ENCODE measurements around the gene GFM1.
"Not testable (repeated sequence)": the region's sequence is repeated elsewhere in the genome, so short reads cannot be mapped to it uniquely, and the experiment has no call there.

Gene GFM1

GRCh38 chr3:158678687-158679086, 34.4 kb downstream of the GFM1 start:
- DNase-seq: no peak

GRCh38 chr3:158679547-158680000, 35.2 kb downstream of the GFM1 start:
- no peak for DNase-seq

GRCh38 chr3:158680861-158681260, 36.5 kb downstream of the GFM1 start:
- no peak for DNase-seq

- no peak for DNase-seq
Measured at GRCh38 chr3:158683230-158683962, 39.1 kb downstream of the GFM1 start.

GRCh38 chr3:158685159-158685558, 40.8 kb downstream of the GFM1 start:
- DNase-seq: no peak

- not testable (repeated sequence) for DNase-seq
Measured at GRCh38 chr3:158693866-158694456, 49.6 kb downstream of the GFM1 start.

- no peak for DNase-seq
Measured at GRCh38 chr3:158696618-158697017, 52.3 kb downstream of the GFM1 start.

- no peak for DNase-seq
Measured at GRCh38 chr3:158700559-158700958, 56.2 kb downstream of the GFM1 start.

- DNase-seq: no peak
Measured at GRCh38 chr3:158701420-158702065, 57.2 kb downstream of the GFM1 start.

GRCh38 chr3:158702815-158703481, 58.6 kb downstream of the GFM1 start:
- no peak for DNase-seq

- no peak for DNase-seq
Measured at GRCh38 chr3:158703566-158703965, 59.2 kb downstream of the GFM1 start.

GRCh38 chr3:158709666-158710083, 65.3 kb downstream of the GFM1 start:
- no peak for DNase-seq

- DNase-seq: no peak
Measured at GRCh38 chr3:158710601-158711000, 66.3 kb downstream of the GFM1 start.

- no peak for DNase-seq
Measured at GRCh38 chr3:158711886-158712285, 67.6 kb downstream of the GFM1 start.

- DNase-seq: no peak
Measured at GRCh38 chr3:158712443-158712842, 68.1 kb downstream of the GFM1 start.

GRCh38 chr3:158713094-158713499, 68.8 kb downstream of the GFM1 start:
- DNase-seq: peak in 7 of 14 donors; percentile 17 to 56 (median 25)

- peak in 2 of 14 donors; percentile 33 to 85 for DNase-seq
Measured at GRCh38 chr3:158717576-158717975, 73.2 kb downstream of the GFM1 start.

- DNase-seq: peak in 1 of 14 donors; percentile 36
Measured at GRCh38 chr3:158718490-158719170, 74.3 kb downstream of the GFM1 start.

GRCh38 chr3:158722108-158722507, 77.8 kb downstream of the GFM1 start:
- no peak for DNase-seq

- DNase-seq: no peak
Measured at GRCh38 chr3:158723991-158724390, 79.7 kb downstream of the GFM1 start.

- no peak for DNase-seq
Measured at GRCh38 chr3:158725348-158726011, 81.2 kb downstream of the GFM1 start.
